ENCODE results near the gene IFI27L1. TPM values are rescaled to one million over a fixed set of nuclear protein-coding genes. Genes with fewer than 3 reads are reported as not detected.
A peak's percentile ranks its signal among the peaks of the same experiment; 100 is the strongest.

The IFI27L1 gene
- total RNA-seq, 1 donor = 12.2 TPM

DNA sequence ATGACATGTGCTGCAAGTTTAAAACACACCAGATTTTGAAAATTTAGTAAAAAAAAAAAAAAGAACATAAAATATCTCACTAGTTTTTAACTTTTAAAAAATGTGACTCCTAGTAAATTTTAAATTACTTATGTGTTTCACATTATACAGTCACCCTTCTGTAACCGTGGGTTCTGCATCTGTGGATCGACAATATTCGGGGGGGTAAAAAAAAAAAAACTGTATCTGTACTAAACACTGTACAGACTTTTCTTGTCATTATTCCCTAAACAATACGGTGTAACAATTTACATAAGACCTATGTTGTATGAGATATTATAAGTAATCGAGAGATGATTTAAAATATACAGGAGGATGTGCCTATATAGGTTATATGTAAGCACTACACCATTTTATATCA, 3.3 kb upstream of the IFI27L1 start:
- no peak for TF ChIP-seq CTCF (IDR thresholded peaks at IDR 0.05; ENCODE audit: insufficient read depth, low read length)
- H3K4me3 ChIP-seq (ENCODE audit: low read depth, low read length) = no peak overlapping the region
- no peak for DNase-seq (ENCODE audit: low read depth)

- DNase-seq (ENCODE audit: low read depth) = peak; percentile 32
- H3K4me3 ChIP-seq (ENCODE audit: low read depth, low read length) = peak overlapping the region; percentile 92
- no peak for TF ChIP-seq CTCF (IDR thresholded peaks at IDR 0.05; ENCODE audit: insufficient read depth, low read length)
Measured at GRCh38 chr14:94079891-94080620, 1.1 kb upstream of the IFI27L1 start.

- no peak for TF ChIP-seq CTCF (IDR thresholded peaks at IDR 0.05; ENCODE audit: insufficient read depth, low read length)
- DNase-seq (ENCODE audit: low read depth) = no peak
- peak overlapping the region; percentile 92 for H3K4me3 ChIP-seq (ENCODE audit: low read depth, low read length)
Measured at GRCh38 chr14:94081386-94081820, 293 bp downstream of the IFI27L1 start.

DNA sequence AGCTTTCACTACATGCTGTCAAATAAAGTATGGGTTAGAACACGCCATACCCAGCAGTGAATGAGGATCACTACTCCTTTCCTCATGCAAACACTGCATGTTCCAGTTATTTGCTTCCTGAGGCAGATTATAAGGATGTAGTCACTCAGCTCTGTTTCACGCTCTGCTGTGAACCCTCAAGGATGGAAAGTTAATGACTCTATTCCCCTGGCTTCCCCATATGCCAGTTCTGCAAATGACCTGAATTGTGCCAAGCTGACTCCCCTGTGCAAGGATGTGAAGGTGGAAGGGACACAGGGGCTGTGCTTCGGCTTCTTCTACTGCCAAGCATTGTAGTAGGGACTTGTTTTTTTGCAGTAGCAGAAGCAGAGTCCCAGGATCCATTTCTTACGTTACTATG, 6.8 kb downstream of the IFI27L1 start:
- no peak for TF ChIP-seq CTCF (IDR thresholded peaks at IDR 0.05; ENCODE audit: insufficient read depth, low read length)
- DNase-seq (ENCODE audit: low read depth) = no peak
- H3K4me3 ChIP-seq (ENCODE audit: low read depth, low read length) = no peak overlapping the region

GRCh38 chr14:94088516-94088915, 7.4 kb downstream of the IFI27L1 start:
- DNase-seq (ENCODE audit: low read depth) = peak; percentile 56

DNA sequence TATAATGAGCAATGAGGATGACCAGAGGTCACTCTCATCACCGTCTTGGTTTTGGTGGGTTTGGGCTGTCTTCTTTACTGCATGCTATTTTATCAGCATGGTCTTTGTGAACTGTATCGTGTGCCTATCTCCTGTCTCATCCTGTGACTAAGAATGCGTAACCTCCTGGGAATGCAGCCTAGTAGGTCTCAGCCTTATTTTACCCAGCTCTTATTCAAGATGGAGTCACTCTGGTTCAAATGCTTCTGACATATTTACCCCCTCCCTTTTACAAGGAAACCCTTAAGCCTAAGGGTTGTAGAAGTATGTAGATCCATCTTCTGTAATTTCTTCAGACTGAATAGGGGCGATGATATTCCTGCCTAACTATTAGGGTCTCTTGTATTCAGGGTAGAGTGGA, 8.4 kb downstream of the IFI27L1 start:
- TF ChIP-seq CTCF (IDR thresholded peaks at IDR 0.05; ENCODE audit: insufficient read depth, low read length) = no peak
- H3K4me3 ChIP-seq (ENCODE audit: low read depth, low read length) = no peak overlapping the region
- DNase-seq (ENCODE audit: low read depth) = no peak

More at GRCh38 chr14:94088516-94088915, 7.4 kb downstream of the IFI27L1 start:
- H3K4me3 ChIP-seq (ENCODE audit: low read depth, low read length) = no peak overlapping the region
- no peak for TF ChIP-seq CTCF (IDR thresholded peaks at IDR 0.05; ENCODE audit: insufficient read depth, low read length)

GRCh38 chr14:94093418-94093817, 12.3 kb downstream of the IFI27L1 start:
- DNase-seq (ENCODE audit: low read depth) = no peak
- H3K4me3 ChIP-seq (ENCODE audit: low read depth, low read length) = no peak overlapping the region
- no peak for TF ChIP-seq CTCF (IDR thresholded peaks at IDR 0.05; ENCODE audit: insufficient read depth, low read length)
